HG03469 (cell line): ENCODE data around the gene KCNJ16.

Experiments used
- ATAC-seq: cut with Tn5 transposase; IDR thresholded peaks from one replicate; pipeline ENCODE4 v1.9.1; 2021; ENCODE audit warnings: mild to moderate bottlenecking, moderate library complexity, moderate number of reproducible peaks; ENCODE audit not compliant: unreplicated experiment

KCNJ16 gene

GRCh38 chr17:70067134-70067533 is 7.9 kb upstream of the KCNJ16 start:
- ATAC-seq = no peak

GRCh38 chr17:70070305-70071027 is 4.6 kb upstream of the KCNJ16 start:
- no peak for ATAC-seq

GRCh38 chr17:70071127-70071526 is 3.9 kb upstream of the KCNJ16 start:
- ATAC-seq = no peak

GRCh38 chr17:70071620-70072019 is 3.4 kb upstream of the KCNJ16 start:
- no peak for ATAC-seq

- ATAC-seq = no peak
These were observed 2.3 kb upstream of the KCNJ16 start for GRCh38 chr17:70072546-70073309.

- ATAC-seq = no peak
These were observed 1.7 kb upstream of the KCNJ16 start for GRCh38 chr17:70073310-70073709.

- ATAC-seq = no peak
These were observed 1.2 kb upstream of the KCNJ16 start for GRCh38 chr17:70073799-70074198.

- no peak for ATAC-seq
These were observed 692 bp upstream of the KCNJ16 start for GRCh38 chr17:70074236-70074830.

GRCh38 chr17:70076189-70076588 is 1.2 kb downstream of the KCNJ16 start:
- ATAC-seq = no peak

GRCh38 chr17:70076831-70077230 is 1.8 kb downstream of the KCNJ16 start:
- ATAC-seq = no peak

- no peak for ATAC-seq
These were observed 3.5 kb downstream of the KCNJ16 start for GRCh38 chr17:70078549-70078948.

GRCh38 chr17:70078994-70079531 is 4.0 kb downstream of the KCNJ16 start:
- no peak for ATAC-seq

GRCh38 chr17:70080541-70081347 is 5.7 kb downstream of the KCNJ16 start:
- no peak for ATAC-seq

GRCh38 chr17:70081885-70082284 is 6.9 kb downstream of the KCNJ16 start:
- ATAC-seq = no peak

GRCh38 chr17:70084476-70084875 is 9.5 kb downstream of the KCNJ16 start:
- no peak for ATAC-seq

- no peak for ATAC-seq
These were observed 11.5 kb downstream of the KCNJ16 start for GRCh38 chr17:70086516-70086915.

- no peak for ATAC-seq
These were observed 14.6 kb downstream of the KCNJ16 start for GRCh38 chr17:70089513-70090148.

GRCh38 chr17:70091005-70091568 is 16.1 kb downstream of the KCNJ16 start:
- ATAC-seq = no peak

GRCh38 chr17:70091696-70092095 is 16.7 kb downstream of the KCNJ16 start:
- ATAC-seq = no peak

- ATAC-seq = no peak
These were observed 18.1 kb downstream of the KCNJ16 start for GRCh38 chr17:70093163-70093562.
